ENCODE results near the gene C1QL3. TPM values are rescaled to one million over a fixed set of nuclear protein-coding genes. Genes with fewer than 3 reads are reported as not detected.

The C1QL3 gene
- not detected for total RNA-seq

DNA sequence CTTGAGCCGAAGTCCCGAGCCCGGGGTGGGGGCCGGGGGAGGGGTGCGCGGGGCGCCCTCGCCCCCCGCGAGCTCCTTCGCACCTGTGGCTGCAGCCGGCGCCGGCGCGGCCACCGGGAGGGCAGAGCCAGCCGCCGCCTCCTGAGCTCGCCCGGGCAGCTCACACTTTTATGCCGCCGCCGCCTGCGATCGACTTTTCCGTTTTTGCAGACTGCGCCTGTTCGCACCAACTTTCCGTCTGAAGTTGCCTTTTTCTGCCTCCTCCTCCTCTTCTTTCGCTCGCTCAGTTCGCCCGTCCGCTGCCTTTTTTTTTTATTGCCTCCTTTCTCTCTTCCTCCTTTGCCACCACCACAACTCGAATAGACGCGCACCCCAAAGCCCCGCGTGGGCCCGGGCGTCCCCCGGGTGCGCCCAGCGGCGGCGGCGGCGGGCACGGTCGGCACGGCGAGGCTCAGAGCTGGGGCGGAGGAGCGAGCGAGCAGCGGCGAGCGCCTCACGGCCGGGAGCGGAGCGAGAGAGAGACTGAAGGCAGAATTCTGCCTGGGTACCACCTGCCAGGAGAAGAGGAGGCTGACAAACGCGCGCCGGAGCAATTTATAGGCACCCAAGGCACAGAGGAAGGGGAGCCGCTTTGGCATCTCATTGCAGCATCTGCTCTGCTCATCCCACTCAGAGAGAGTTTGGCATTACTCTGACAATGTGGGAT is at the start of gene C1QL3:
Gene C1QL3, minus strand, starts transcription at position 569 of the 706 bp plus-strand sequence. CDS start 814 bp downstream, outside the sequence.
- 2 to 5% methylated on average over 45 to 68 of the region's 68 CpGs for WGBS, 2 donors

GRCh38 chr10:16570731-16571130 is 49.1 kb upstream of the C1QL3 start:
- H3K4me3 ChIP-seq, result no peak overlapping the region
- no peak overlapping the region for H3K27ac ChIP-seq
- 58 to 62% methylated on average over 4 of the region's 4 CpGs for WGBS, 2 donors
- ATAC-seq, result no peak
- intact Hi-C loops (cut with DNase I), result no loop called here
- H3K9me3 ChIP-seq, result no peaks in the 10 kb centered on the region
- H3K36me3 ChIP-seq (replicated peaks in 1 of 2; ENCODE audit: insufficient read depth in 1 of 2, low read depth in 2 of 2), result no peaks in the 10 kb centered on the region
- no peak for TF ChIP-seq POLR2A (IDR thresholded peaks at IDR 0.05)
- TF ChIP-seq, protein P1, sequence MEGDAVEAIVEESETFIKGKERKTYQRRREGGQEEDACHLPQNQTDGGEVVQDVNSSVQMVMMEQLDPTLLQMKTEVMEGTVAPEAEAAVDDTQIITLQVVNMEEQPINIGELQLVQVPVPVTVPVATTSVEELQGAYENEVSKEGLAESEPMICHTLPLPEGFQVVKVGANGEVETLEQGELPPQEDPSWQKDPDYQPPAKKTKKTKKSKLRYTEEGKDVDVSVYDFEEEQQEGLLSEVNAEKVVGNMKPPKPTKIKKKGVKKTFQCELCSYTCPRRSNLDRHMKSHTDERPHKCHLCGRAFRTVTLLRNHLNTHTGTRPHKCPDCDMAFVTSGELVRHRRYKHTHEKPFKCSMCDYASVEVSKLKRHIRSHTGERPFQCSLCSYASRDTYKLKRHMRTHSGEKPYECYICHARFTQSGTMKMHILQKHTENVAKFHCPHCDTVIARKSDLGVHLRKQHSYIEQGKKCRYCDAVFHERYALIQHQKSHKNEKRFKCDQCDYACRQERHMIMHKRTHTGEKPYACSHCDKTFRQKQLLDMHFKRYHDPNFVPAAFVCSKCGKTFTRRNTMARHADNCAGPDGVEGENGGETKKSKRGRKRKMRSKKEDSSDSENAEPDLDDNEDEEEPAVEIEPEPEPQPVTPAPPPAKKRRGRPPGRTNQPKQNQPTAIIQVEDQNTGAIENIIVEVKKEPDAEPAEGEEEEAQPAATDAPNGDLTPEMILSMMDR (IDR thresholded peaks at IDR 0.05), result no peak
- DNase-seq, result no peak
- H3K4me1 ChIP-seq, result no peaks in the 10 kb centered on the region
- no peaks in the 10 kb centered on the region for H3K27me3 ChIP-seq

More for the DNA sequence above, at the start of gene C1QL3:
- Histone ChIP-seq H3K36me3 (replicated peaks in 1 of 2; ENCODE audit: insufficient read depth in 1 of 2, low read depth in 2 of 2) (no peaks in the 10 kb centered on the region), H3K9me3 (no peaks in the 10 kb centered on the region), H3K4me3 (peak within 1 kb of the TSS in 1 of 2 donors; percentile 11), H3K27ac (no peak within 1 kb of the TSS), H3K27me3 (peaks cover 0 to 20% of the 10 kb centered on the region in 2 donors), H3K4me1 (peaks cover 24% of the 10 kb centered on the region)
- TF ChIP-seq, protein P1 (IDR thresholded peaks at IDR 0.05), result no peak
- intact Hi-C loops (cut with DNase I), result no loop called here
- ATAC-seq, result peak; percentile 70
- peak in 3 of 4 donors; percentile 16 to 27 (median 22) for DNase-seq

DNA sequence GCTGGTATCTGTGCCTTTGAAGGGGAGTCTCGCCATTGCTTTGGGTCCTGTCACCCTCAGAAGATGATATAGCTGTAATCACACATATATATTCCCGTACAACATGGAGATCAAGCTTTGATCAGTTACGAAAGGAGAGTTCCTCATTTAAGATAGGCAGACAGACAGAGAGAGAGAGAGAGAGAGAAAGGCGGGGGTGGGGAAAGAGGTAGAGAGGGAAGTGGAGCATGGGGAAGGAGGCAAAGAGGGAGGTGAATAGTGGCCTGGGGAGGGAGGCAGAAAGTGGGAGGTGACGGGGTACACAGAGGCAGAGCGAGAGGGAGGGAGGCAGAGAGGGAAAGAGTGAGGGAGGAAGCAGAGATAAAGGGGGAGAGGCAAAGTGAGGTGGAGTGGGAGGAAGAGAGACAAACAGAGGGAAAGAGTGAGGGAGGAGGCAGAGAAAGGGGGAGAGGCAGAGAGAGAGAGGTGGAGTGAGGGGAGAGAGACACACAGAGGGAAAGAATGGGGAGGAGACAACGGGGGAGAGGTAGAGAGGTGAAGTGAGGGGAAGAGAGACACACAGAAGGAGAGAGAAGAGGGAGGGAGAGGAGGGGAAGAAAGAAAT is 44.6 kb upstream of the C1QL3 start:
- TF ChIP-seq POLR2A (IDR thresholded peaks at IDR 0.05), result no peak
- TF ChIP-seq, protein P1 (IDR thresholded peaks at IDR 0.05), result no peak

DNA sequence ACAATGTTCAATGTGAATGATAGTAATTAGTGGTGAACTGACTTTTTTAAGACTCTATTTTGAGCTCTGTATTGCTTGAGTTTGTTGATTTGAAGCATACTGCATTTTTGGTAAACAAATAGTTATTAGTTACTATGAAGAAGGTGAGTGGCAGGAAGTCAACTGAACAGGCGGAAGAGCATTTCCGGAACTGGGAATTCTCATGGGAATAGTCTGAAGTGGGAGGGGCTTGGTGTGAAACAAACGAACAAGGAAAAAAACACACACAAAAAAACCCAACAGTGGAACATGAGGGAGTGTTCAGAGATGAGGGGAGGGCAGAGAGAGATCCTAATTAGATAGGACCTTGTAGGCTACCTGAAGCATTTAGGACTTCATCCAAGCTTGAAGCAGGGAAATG is 43.9 kb upstream of the C1QL3 start:
- TF ChIP-seq, protein P1 (IDR thresholded peaks at IDR 0.05), result no peak
- no peak for TF ChIP-seq POLR2A (IDR thresholded peaks at IDR 0.05)
- H3K9me3 ChIP-seq, result no peaks in the 10 kb centered on the region
- 28 to 38% methylated on average over 3 of the region's 3 CpGs for WGBS, 2 donors
- H3K4me3 ChIP-seq, result no peak overlapping the region
- H3K27me3 ChIP-seq, result no peaks in the 10 kb centered on the region
- DNase-seq, result no peak
- ATAC-seq, result no peak
- H3K4me1 ChIP-seq, result no peaks in the 10 kb centered on the region
- intact Hi-C loops (cut with DNase I), result no loop called here
- H3K27ac ChIP-seq, result no peak overlapping the region
- no peaks in the 10 kb centered on the region for H3K36me3 ChIP-seq (replicated peaks in 1 of 2; ENCODE audit: insufficient read depth in 1 of 2, low read depth in 2 of 2)

More for the DNA sequence above, 44.6 kb upstream of the C1QL3 start:
- Histone ChIP-seq H3K36me3 (replicated peaks in 1 of 2; ENCODE audit: insufficient read depth in 1 of 2, low read depth in 2 of 2) (no peaks in the 10 kb centered on the region), H3K9me3 (no peaks in the 10 kb centered on the region), H3K4me3 (no peak overlapping the region), H3K4me1 (no peaks in the 10 kb centered on the region), H3K27ac (no peak overlapping the region), H3K27me3 (no peaks in the 10 kb centered on the region)
- ATAC-seq (no peak), DNase-seq (no peak)
- intact Hi-C loops (cut with DNase I), result no loop called here
- 40 to 55% methylated on average over 7 of the region's 7 CpGs for WGBS, 2 donors
